Spleen (tissue), 11 donors: ENCODE data around the gene ME3. TPM values are rescaled to one million over a fixed set of nuclear protein-coding genes. Genes with fewer than 3 reads are reported as not detected.
A peak's percentile ranks its signal among the peaks of the same experiment; 100 is the strongest.

Source experiments
- DNase-seq: peaks from one replicate; pipeline ENCODE4 v3.0.0-alpha.2; 2020
- H3K27ac ChIP-seq, 8 donors: fragments of 200-600 bp; sonication (generic) in 7 of 8; 1 replicate in 4 of 8; 2 replicates in 4 of 8; pipeline versions ENCODE4 v1.5.0 to v1.8.0; 2016 to 2021; ENCODE audit warnings: inconsistent platforms in 4 of 8, mild to moderate bottlenecking in 4 of 8, moderate library complexity in 1 of 8
- H3K27me3 ChIP-seq, 7 donors: fragments of 200-600 bp; sonication (generic) in 6 of 7; replicated peaks in 1 of 7; 1 replicate in 4 of 7; 2 replicates in 3 of 7; pipeline versions ENCODE4 v1.5.0 to v1.8.0; 2016 to 2021; ENCODE audit warnings: inconsistent platforms in 3 of 7, mild to moderate bottlenecking in 1 of 7
- H3K36me3 ChIP-seq, 6 donors: fragments of 200-600 bp; sonication (generic) in 5 of 6; 1 replicate in 4 of 6; 2 replicates in 2 of 6; pipeline versions ENCODE4 v1.5.0 to v1.8.0; 2016 to 2021; ENCODE audit warnings: inconsistent platforms in 2 of 6
- H3K4me1 ChIP-seq, 6 donors: fragments of 200-600 bp; sonication (generic) in 5 of 6; 1 replicate in 3 of 6; 2 replicates in 3 of 6; pipeline versions ENCODE4 v1.5.0 to v1.8.0; 2016 to 2021; ENCODE audit warnings: inconsistent platforms in 3 of 6
- H3K4me3 ChIP-seq, 8 donors: fragments of 200-600 bp; sonication (generic) in 7 of 8; 1 replicate in 4 of 8; 2 replicates in 4 of 8; pipeline versions ENCODE4 v1.5.0 to v1.8.0; 2016 to 2021; ENCODE audit warnings: inconsistent platforms in 4 of 8, mild to moderate bottlenecking in 4 of 8, moderate library complexity in 2 of 8
- H3K9me3 ChIP-seq, 8 donors: fragments of 200-600 bp; sonication (generic) in 7 of 8; 1 replicate in 4 of 8; 2 replicates in 4 of 8; pipeline versions ENCODE4 v1.5.0 to v1.8.0; 2016 to 2021; ENCODE audit warnings: inconsistent platforms in 4 of 8
- POLR2A ChIP-seq, 3 donors: fragments of 450-650 bp; IDR thresholded peaks; one replicate each; pipeline ENCODE4 v1.5.1; 2017; ENCODE audit warnings: antibody characterized with exemption in 3 of 3, mild to moderate bottlenecking in 1 of 3
- POLR2AphosphoS5 ChIP-seq, 3 donors: sonication (generic); formaldehyde crosslinking; IDR thresholded peaks; one replicate each; pipeline ENCODE4 v1.5.1; 2017; ENCODE audit warnings: antibody characterized with exemption in 3 of 3
- WGBS, 5 donors: extraction: QIAGEN DNeasy Blood & Tissue Kit in 3 of 5; methylation state at CpG; one replicate each; pipeline versions ENCODE4 v1.1.5 to v1.1.7; 2013 to 2018; 5-methylcytosine and 5-hydroxymethylcytosine counted together
- intact Hi-C: fragments of 100-400 bp; cut with DNase I; formaldehyde crosslinking; loops from one replicate; pipeline ENCODE4 v1.15.0; 2023; ENCODE audit warnings: low total_unique reads
- polyA plus RNA-seq, 3 donors: library from polyadenylated mRNA; stranded (reverse); fragments of 200-250 nt; gene quantifications; one replicate each; pipeline ENCODE4 v1.2.1, GENCODE V29; 2013
- total RNA-seq, 7 donors: library from RNA; depleted of rRNA in 3 of 7; stranded (reverse); fragments of >200 nt in 3 of 7; fragmentation: NEBNext Ultra II Directional in 4 of 7; extraction: Animal tissue kit (Norgen Biotek cat#: 25700) in 4 of 7; gene quantifications; one replicate each; pipeline versions ENCODE4 v1.1.0 to v1.2.1, GENCODE V29; 2016 to 2021
- TF ChIP-seq, protein P1 (sequence below), 11 experiments: fragments of 200-600 bp in 7 of 11; fragments of 450-650 bp in 4 of 11; sonication (generic) in 4 of 11; IDR thresholded peaks in 8 of 11; conservative IDR thresholded peaks in 3 of 11; 1 replicate in 7 of 11; 2 replicates in 4 of 11; pipeline versions ENCODE4 v1.4.0 to v1.8.0; 2016 to 2021; ENCODE audit warnings: antibody characterized with exemption in 11 of 11, inconsistent platforms in 4 of 11, mild to moderate bottlenecking in 1 of 11
- donor health status: healthy with polysubstance abuse.
- donor health status: DM: no; HTN: no; CAD: no; lungs with moderate emphysema.
- donor health status: DM: no; HTN: no; CAD: no.
- donor health status: Bipolar disorder and iron deficiency.
- donor health status: healthy.
- donor health status: DM: no; HTN: no; CAD: no.
- donor health status: DM: yes; HTN: yes; CAD: no.

ME3 gene
- total and polyA plus RNA-seq, 10 donors = 6.4 to 25.9 (median 18.3) TPM

DNA sequence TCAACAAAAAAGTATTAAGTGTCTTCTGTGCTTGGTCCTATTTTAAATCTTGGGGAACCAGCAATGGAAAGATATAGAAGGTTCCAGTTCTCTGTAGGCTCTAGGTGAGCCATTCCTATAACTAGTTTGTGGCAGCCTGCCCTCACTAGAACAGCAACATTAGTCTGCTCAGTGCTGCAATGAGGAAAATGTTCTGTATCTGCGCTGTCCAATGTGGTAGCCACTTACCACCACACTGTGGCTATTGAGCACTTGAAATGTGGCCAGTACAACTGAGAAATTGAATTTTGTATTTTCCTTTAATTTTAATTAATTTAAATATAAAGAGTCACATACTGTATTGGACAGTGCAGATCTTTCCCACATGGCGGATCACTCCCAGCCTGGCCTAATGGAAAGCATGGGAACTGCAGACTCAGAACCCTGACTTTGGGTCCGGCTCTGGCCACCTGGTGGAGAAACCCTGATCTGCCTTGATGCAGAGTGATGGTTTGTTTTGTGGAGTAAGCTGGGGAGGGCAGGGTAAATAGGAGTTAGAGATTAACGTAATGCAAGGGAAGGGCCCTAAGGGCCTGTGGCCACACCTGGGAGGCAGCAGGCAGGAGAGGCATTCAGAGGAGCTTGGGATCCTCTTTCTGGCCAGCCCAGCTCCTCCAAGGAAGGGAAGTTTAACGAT lies 101.0 kb downstream of the ME3 start:
- no peaks in the 10 kb centered on the region for H3K9me3 ChIP-seq
- no peak for DNase-seq
- H3K4me1 ChIP-seq = peaks cover 0 to 26% (median 7%) of the 10 kb centered on the region in 6 donors
- TF ChIP-seq, protein P1, sequence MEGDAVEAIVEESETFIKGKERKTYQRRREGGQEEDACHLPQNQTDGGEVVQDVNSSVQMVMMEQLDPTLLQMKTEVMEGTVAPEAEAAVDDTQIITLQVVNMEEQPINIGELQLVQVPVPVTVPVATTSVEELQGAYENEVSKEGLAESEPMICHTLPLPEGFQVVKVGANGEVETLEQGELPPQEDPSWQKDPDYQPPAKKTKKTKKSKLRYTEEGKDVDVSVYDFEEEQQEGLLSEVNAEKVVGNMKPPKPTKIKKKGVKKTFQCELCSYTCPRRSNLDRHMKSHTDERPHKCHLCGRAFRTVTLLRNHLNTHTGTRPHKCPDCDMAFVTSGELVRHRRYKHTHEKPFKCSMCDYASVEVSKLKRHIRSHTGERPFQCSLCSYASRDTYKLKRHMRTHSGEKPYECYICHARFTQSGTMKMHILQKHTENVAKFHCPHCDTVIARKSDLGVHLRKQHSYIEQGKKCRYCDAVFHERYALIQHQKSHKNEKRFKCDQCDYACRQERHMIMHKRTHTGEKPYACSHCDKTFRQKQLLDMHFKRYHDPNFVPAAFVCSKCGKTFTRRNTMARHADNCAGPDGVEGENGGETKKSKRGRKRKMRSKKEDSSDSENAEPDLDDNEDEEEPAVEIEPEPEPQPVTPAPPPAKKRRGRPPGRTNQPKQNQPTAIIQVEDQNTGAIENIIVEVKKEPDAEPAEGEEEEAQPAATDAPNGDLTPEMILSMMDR (IDR thresholded peaks at IDR 0.05 in 8 of 11, conservative IDR thresholded peaks at IDR 0.05 in 3 of 11) = peak in 2 of 11 experiments; percentile 10 to 14
- TF ChIP-seq POLR2AphosphoS5 (IDR thresholded peaks at IDR 0.05) = no peak
- TF ChIP-seq POLR2A (IDR thresholded peaks at IDR 0.05) = no peak
- intact Hi-C loops = no loop called here
- no peak overlapping the region for H3K27ac ChIP-seq
- no peak overlapping the region for H3K4me3 ChIP-seq
- no peaks in the 10 kb centered on the region for H3K27me3 ChIP-seq
- H3K36me3 ChIP-seq = no peaks in the 10 kb centered on the region
- 89 to 97% (median 91%) methylated on average over 5 of the region's 5 CpGs for WGBS, 5 donors

DNA sequence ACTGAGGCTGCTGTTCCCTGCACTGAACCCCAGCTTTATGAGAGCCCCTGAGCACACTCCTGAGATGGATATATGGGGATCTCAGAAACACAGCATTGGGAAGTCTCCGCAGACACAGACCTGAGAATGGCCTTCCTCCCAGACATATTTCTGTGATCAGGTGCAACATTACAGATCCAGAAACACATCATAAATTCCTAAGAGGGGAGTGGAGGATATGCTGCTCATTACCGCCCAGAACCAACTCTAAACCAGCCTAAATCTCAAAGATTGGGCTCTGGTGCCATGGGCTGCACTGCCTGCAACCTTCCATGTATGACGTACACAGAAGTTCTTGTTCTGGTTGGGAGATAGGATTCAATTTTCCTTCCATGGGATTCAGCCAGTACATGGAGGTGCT lies 102.0 kb downstream of the ME3 start:
- H3K27ac ChIP-seq = no peak overlapping the region
- no peak for TF ChIP-seq POLR2AphosphoS5 (IDR thresholded peaks at IDR 0.05)
- TF ChIP-seq, protein P1 (IDR thresholded peaks at IDR 0.05 in 8 of 11, conservative IDR thresholded peaks at IDR 0.05 in 3 of 11) = no peak
- TF ChIP-seq POLR2A (IDR thresholded peaks at IDR 0.05) = no peak
- 90 to 97% (median 95%) methylated on average over 3 of the region's 3 CpGs for WGBS, 5 donors

DNA sequence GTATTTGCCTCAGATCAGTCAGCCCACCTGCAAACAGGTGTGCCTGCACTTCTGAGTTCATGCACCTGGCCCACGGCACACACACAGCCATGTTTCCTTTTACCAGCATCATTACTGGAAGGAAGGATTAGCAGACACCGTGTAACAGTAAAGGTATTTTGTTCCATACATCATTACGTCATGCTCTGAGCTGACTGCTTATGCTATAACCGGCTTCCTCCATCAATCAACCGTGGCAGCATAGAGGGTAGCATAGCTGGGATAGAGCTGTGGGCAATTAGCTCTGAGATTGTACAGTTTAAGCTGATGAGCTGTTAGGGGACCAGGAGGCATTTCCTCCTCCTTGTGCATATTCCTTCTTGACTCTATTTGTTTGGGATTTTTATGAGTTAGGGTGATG lies 102.4 kb downstream of the ME3 start:
- TF ChIP-seq, protein P1 (IDR thresholded peaks at IDR 0.05 in 8 of 11, conservative IDR thresholded peaks at IDR 0.05 in 3 of 11) = no peak
- no peak for TF ChIP-seq POLR2A (IDR thresholded peaks at IDR 0.05)
- no peak for TF ChIP-seq POLR2AphosphoS5 (IDR thresholded peaks at IDR 0.05)
- no peak overlapping the region for H3K4me3 ChIP-seq
- no peak for DNase-seq
- no peaks in the 10 kb centered on the region for H3K36me3 ChIP-seq
- H3K4me1 ChIP-seq = peaks cover 0 to 15% (median 4%) of the 10 kb centered on the region in 6 donors
- intact Hi-C loops = no loop called here
- H3K27ac ChIP-seq = no peak overlapping the region
- H3K27me3 ChIP-seq = no peaks in the 10 kb centered on the region
- H3K9me3 ChIP-seq = no peaks in the 10 kb centered on the region
- WGBS, 5 donors = 61 to 79% (median 76%) methylated on average over 5 of the region's 5 CpGs

More for the DNA sequence above, 102.0 kb downstream of the ME3 start:
- H3K4me1 ChIP-seq = peaks cover 0 to 19% (median 6%) of the 10 kb centered on the region in 6 donors
- DNase-seq = no peak
- no peaks in the 10 kb centered on the region for H3K36me3 ChIP-seq
- no peaks in the 10 kb centered on the region for H3K9me3 ChIP-seq
- no peaks in the 10 kb centered on the region for H3K27me3 ChIP-seq
- intact Hi-C loops = no loop called here
- no peak overlapping the region for H3K4me3 ChIP-seq

DNA sequence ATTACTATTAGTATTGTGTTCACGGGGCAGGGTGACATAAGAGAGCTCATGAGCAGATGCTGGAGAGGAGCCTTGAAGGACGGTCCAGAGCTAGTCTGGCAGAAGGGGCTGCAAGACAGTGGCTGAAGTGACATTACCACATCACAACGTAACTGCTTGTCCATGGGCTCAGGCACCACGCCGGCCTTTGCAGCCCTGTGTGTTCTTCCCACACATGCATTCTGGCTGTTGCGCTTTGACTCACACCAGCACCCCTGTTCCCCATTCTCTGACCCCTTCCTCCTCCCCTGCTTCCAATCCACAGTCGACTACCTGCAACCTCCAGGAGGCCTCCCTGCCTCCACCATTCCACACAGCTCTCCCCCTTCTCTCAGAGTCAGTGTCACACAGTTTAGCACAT lies 103.3 kb downstream of the ME3 start:
- DNase-seq = no peak
- Histone ChIP-seq H3K9me3 (no peaks in the 10 kb centered on the region), H3K27me3 (no peaks in the 10 kb centered on the region), H3K4me1 (peaks cover 0 to 7% (median 0%) of the 10 kb centered on the region in 6 donors), H3K27ac (no peak overlapping the region), H3K36me3 (no peaks in the 10 kb centered on the region), H3K4me3 (no peak overlapping the region)
- intact Hi-C loops = no loop called here
- WGBS, 5 donors = 85 to 90% (median 87%) methylated on average over 7 of the region's 7 CpGs
- TF ChIP-seq, protein P1 (IDR thresholded peaks at IDR 0.05 in 8 of 11, conservative IDR thresholded peaks at IDR 0.05 in 3 of 11) = no peak
- no peak for TF ChIP-seq POLR2A (IDR thresholded peaks at IDR 0.05)
- TF ChIP-seq POLR2AphosphoS5 (IDR thresholded peaks at IDR 0.05) = no peak
